Neural progenitor cell (in vitro differentiated cells): ENCODE results near the gene LRRC75A. TPM values are rescaled to one million over a fixed set of nuclear protein-coding genes. Genes with fewer than 3 reads are reported as not detected.
A peak's percentile ranks its signal among the peaks of the same experiment; 100 is the strongest.

Experiments
- DNase-seq: peaks from one replicate; pipeline ENCODE4 v3.0.0-alpha.2; 2016; ENCODE audit warnings: low spot score
- H2AFZ ChIP-seq: fragments of 200-600 bp; sonication (generic); replicated peaks from 2 replicates; pipeline ENCODE4 v1.6.1; 2016; ENCODE audit warnings: antibody characterized with exemption
- H3F3A ChIP-seq: fragments of 200-600 bp; sonication (generic); 2 replicates; pipeline ENCODE4 v1.6.1; 2016; ENCODE audit warnings: antibody characterized with exemption, low read depth
- H3K27ac ChIP-seq: fragments of 200-600 bp; sonication (generic); 2 replicates; pipeline ENCODE4 v1.5.1; 2016; ENCODE audit warnings: mild to moderate bottlenecking
- H3K27me3 ChIP-seq: fragments of 200-600 bp; sonication (generic); 2 replicates; pipeline ENCODE4 v1.6.1; 2016; ENCODE audit warnings: mild to moderate bottlenecking, moderate library complexity
- H3K36me3 ChIP-seq: fragments of 200-600 bp; sonication (generic); 2 replicates; pipeline ENCODE4 v1.5.1; 2016
- H3K4me1 ChIP-seq: fragments of 200-600 bp; sonication (generic); 2 replicates; pipeline ENCODE4 v1.6.1; 2016; ENCODE audit warnings: mixed run types
- H3K4me2 ChIP-seq: fragments of 200-600 bp; sonication (generic); 2 replicates; pipeline ENCODE4 v1.6.1; 2016
- H3K4me3 ChIP-seq: fragments of 200-600 bp; sonication (generic); 2 replicates; pipeline ENCODE4 v1.5.1; 2016
- H3K79me2 ChIP-seq: fragments of 200-600 bp; sonication (generic); 2 replicates; pipeline ENCODE4 v1.6.1; 2016; ENCODE audit warnings: low read depth
- H3K9ac ChIP-seq: fragments of 200-600 bp; sonication (generic); 2 replicates; pipeline ENCODE4 v1.6.1; 2016
- H3K9me3 ChIP-seq: fragments of 200-600 bp; sonication (generic); 2 replicates; pipeline ENCODE4 v1.5.1; 2016; ENCODE audit warnings: low read depth
- H4K20me1 ChIP-seq: fragments of 200-600 bp; sonication (generic); 2 replicates; pipeline ENCODE4 v1.6.1; 2016; ENCODE audit warnings: low read depth
- H3K27ac Mint-ChIP-seq: 3 replicates; pipeline ENCODE4 v1.8.0; 2021; ENCODE audit warnings: mixed read lengths
- H3K27me3 Mint-ChIP-seq: 2 replicates; pipeline ENCODE4 v1.8.0; 2022; ENCODE audit warnings: low read depth, mild to moderate bottlenecking, inconsistent platforms, moderate library complexity, mixed read lengths; ENCODE audit not compliant: insufficient read depth
- H3K36me3 Mint-ChIP-seq: 3 replicates; pipeline ENCODE4 v1.8.0; 2021; ENCODE audit warnings: mixed read lengths
- H3K4me1 Mint-ChIP-seq: 3 replicates; pipeline ENCODE4 v1.8.0; 2021; ENCODE audit warnings: mixed read lengths
- H3K4me3 Mint-ChIP-seq: 3 replicates; pipeline ENCODE4 v1.8.0; 2021; ENCODE audit warnings: mild to moderate bottlenecking, moderate library complexity, mixed read lengths
- H3K9me3 Mint-ChIP-seq: 3 replicates; pipeline ENCODE4 v1.8.0; 2020; ENCODE audit warnings: mixed read lengths
- EZH2 ChIP-seq: fragments of 200-600 bp; sonication (generic); IDR thresholded peaks from 2 replicates; pipeline ENCODE4 v1.6.1; 2017; ENCODE audit warnings: antibody characterized with exemption, mild to moderate bottlenecking, moderate library complexity
- EZH2phosphoT487 ChIP-seq: fragments of 200-600 bp; sonication (generic); IDR thresholded peaks from 2 replicates; pipeline ENCODE4 v1.6.1; 2017; ENCODE audit warnings: antibody characterized with exemption
- total RNA-seq: library from RNA; depleted of rRNA; stranded (reverse); fragments of >200 nt; gene quantifications from 2 replicates; pipeline ENCODE4 v1.2.3, GENCODE V29; 2015; ENCODE audit warnings: low replicate concordance
- TF ChIP-seq, protein P1 (sequence below): fragments of 200-600 bp; sonication (generic); IDR thresholded peaks from 2 replicates; pipeline ENCODE4 v1.5.1; 2017; ENCODE audit warnings: antibody characterized with exemption, mild to moderate bottlenecking

Gene LRRC75A
- total RNA-seq, 1 donor from 2014 or later, result 4.0 TPM

DNA sequence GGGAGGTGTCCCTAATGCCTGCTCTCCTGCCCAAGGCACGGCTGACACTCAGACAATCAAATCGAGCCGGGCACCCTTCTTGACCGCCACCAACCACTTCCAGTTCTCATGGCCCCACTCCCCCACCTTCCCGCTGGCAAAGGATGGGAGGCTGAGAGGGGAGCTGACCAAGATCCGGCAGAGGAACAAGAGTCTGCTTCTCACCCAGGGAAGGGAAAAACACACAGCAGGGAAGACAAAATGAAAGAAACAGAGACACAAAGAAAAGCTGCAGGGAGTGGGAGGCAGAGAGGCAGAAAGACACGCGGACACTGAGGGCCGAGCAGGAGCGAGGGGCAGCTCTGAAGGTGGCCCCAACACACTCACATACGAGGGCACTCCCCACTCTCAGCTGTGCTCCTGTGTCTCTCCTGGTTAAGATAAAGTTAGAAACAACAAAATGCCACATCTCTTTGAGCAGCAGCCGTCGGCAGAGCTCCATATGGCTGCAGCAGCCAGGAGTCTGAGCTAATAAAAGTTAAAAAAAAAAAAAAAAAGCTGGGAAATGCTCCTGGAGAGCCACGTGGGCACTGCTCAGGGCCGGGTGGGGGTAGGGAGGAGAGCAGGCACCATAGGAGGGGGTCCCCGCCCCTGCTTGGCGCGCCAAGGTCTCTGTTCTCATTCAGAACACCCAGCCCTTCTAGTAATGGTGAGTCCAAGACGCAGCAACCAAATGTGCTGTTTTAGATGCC is 7.4 kb downstream of the LRRC75A start:
- peak overlapping the region; percentile 19 for H3K4me3 Mint-ChIP-seq
- peak overlapping the region; percentile 22 for H3K4me3 ChIP-seq
- peaks cover 30% of the 10 kb centered on the region for H3F3A ChIP-seq
- H3K27me3 Mint-ChIP-seq, result peaks cover 14% of the 10 kb centered on the region
- H3K27me3 ChIP-seq, result peaks cover 15% of the 10 kb centered on the region
- no peaks in the 10 kb centered on the region for H4K20me1 ChIP-seq
- H3K27ac ChIP-seq, result no peak overlapping the region
- H3K36me3 ChIP-seq, result no peaks in the 10 kb centered on the region
- no peaks in the 10 kb centered on the region for H3K9me3 ChIP-seq
- H2AFZ ChIP-seq, result peak overlapping the region; percentile 78
- DNase-seq, result peak; percentile 38
- peak overlapping the region; percentile 65 for H3K4me2 ChIP-seq
- peaks cover 64% of the 10 kb centered on the region for H3K4me1 Mint-ChIP-seq
- H3K36me3 Mint-ChIP-seq, result no peaks in the 10 kb centered on the region
- no peaks in the 10 kb centered on the region for H3K9me3 Mint-ChIP-seq
- TF ChIP-seq, protein P1, sequence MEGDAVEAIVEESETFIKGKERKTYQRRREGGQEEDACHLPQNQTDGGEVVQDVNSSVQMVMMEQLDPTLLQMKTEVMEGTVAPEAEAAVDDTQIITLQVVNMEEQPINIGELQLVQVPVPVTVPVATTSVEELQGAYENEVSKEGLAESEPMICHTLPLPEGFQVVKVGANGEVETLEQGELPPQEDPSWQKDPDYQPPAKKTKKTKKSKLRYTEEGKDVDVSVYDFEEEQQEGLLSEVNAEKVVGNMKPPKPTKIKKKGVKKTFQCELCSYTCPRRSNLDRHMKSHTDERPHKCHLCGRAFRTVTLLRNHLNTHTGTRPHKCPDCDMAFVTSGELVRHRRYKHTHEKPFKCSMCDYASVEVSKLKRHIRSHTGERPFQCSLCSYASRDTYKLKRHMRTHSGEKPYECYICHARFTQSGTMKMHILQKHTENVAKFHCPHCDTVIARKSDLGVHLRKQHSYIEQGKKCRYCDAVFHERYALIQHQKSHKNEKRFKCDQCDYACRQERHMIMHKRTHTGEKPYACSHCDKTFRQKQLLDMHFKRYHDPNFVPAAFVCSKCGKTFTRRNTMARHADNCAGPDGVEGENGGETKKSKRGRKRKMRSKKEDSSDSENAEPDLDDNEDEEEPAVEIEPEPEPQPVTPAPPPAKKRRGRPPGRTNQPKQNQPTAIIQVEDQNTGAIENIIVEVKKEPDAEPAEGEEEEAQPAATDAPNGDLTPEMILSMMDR, result no peak
- TF ChIP-seq EZH2 (no peak), EZH2phosphoT487 (no peak)
- H3K79me2 ChIP-seq, result peaks cover 4% of the 10 kb centered on the region
- peaks cover 31% of the 10 kb centered on the region for H3K4me1 ChIP-seq
- H3K27ac Mint-ChIP-seq, result peak overlapping the region; percentile 64
- no peak overlapping the region for H3K9ac ChIP-seq

DNA sequence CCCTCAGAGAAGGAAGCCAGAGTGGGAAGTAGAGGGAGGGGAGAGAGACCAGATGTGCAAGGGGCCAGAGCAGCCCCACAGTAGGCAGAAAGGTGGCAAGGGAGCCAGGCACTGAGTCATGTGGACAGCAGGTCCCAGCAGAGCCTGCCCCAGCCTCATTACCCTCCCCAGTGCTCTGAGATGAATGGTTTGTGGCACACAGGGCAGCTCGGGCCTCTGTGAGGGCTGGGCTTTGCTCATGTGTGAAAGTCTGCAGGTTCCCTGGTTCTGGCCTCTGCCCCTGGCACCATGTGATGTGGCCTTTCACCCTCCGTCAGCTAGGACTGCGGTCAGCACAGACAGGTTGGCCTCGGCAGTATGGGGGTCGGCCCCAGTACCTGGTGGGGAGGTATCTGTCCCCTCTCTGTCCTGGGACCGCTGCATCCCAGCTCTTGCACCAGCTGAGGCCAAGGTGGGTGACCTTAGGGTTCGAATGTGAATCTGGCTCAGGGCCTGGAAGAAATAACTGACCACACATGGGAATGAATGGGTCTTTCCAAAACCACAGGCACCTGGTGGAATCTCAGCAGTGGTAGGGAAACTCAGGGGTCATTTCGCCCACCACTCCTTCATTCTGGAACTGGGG is 8.9 kb downstream of the LRRC75A start:
- peaks cover 54% of the 10 kb centered on the region for H3K4me1 Mint-ChIP-seq
- no peak overlapping the region for H3K27ac ChIP-seq
- H3K9me3 Mint-ChIP-seq, result no peaks in the 10 kb centered on the region
- H3K79me2 ChIP-seq, result peaks cover 4% of the 10 kb centered on the region
- H3K4me1 ChIP-seq, result peaks cover 31% of the 10 kb centered on the region
- DNase-seq, result no peak
- H3K9ac ChIP-seq, result no peak overlapping the region
- no peak overlapping the region for H3K27ac Mint-ChIP-seq
- TF ChIP-seq EZH2phosphoT487, result no peak
- TF ChIP-seq EZH2, result no peak
- TF ChIP-seq, protein P1, result no peak
- H2AFZ ChIP-seq, result no peak overlapping the region
- no peaks in the 10 kb centered on the region for H3K36me3 Mint-ChIP-seq
- no peak overlapping the region for H3K4me3 ChIP-seq
- H3K4me2 ChIP-seq, result no peak overlapping the region
- no peaks in the 10 kb centered on the region for H3K36me3 ChIP-seq
- H3F3A ChIP-seq, result peaks cover 30% of the 10 kb centered on the region
- H3K27me3 Mint-ChIP-seq, result peaks cover 11% of the 10 kb centered on the region
- H3K27me3 ChIP-seq, result peaks cover 7% of the 10 kb centered on the region
- H3K9me3 ChIP-seq, result no peaks in the 10 kb centered on the region
- H3K4me3 Mint-ChIP-seq, result no peak overlapping the region
- H4K20me1 ChIP-seq, result no peaks in the 10 kb centered on the region

DNA sequence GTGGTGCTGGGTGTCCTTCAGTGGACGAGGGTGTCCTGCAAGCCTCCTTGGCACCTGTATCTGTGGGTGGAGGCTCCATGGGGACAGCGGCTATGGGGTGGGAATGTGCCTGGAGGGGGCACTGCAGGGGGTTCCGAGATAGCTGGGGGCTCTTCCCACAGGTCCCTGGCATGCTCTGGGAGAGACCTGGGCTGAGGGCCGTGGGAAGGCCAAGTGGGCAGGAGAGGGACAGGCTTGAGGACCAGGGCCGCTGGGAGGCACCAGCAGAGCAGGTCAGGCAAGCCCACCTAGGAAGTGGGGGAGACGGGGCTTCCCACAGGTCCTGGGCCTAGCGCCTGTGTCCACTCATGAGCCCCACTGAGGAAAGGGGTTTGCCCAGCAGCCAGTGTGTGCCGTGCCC is 9.7 kb downstream of the LRRC75A start:
- Histone ChIP-seq H3K27me3 (peaks cover under 1% of the 10 kb centered on the region), H3K27ac (no peak overlapping the region), H4K20me1 (no peaks in the 10 kb centered on the region), H3K4me2 (no peak overlapping the region), H2AFZ (no peak overlapping the region), H3K4me3 (no peak overlapping the region), H3F3A (peaks cover 30% of the 10 kb centered on the region), H3K9me3 (no peaks in the 10 kb centered on the region), H3K4me1 (peaks cover 31% of the 10 kb centered on the region), H3K36me3 (no peaks in the 10 kb centered on the region), H3K79me2 (peaks cover 4% of the 10 kb centered on the region), H3K9ac (no peak overlapping the region)
- Mint-ChIP-seq H3K27ac (no peak overlapping the region), H3K9me3 (no peaks in the 10 kb centered on the region), H3K36me3 (no peaks in the 10 kb centered on the region), H3K4me1 (peaks cover 48% of the 10 kb centered on the region), H3K4me3 (no peak overlapping the region), H3K27me3 (peaks cover 11% of the 10 kb centered on the region)
- TF ChIP-seq EZH2phosphoT487 (no peak), EZH2 (no peak)
- TF ChIP-seq, protein P1, result no peak
- DNase-seq, result no peak
